ENCODE measurements around the gene MTRR.

Gene MTRR

DNA sequence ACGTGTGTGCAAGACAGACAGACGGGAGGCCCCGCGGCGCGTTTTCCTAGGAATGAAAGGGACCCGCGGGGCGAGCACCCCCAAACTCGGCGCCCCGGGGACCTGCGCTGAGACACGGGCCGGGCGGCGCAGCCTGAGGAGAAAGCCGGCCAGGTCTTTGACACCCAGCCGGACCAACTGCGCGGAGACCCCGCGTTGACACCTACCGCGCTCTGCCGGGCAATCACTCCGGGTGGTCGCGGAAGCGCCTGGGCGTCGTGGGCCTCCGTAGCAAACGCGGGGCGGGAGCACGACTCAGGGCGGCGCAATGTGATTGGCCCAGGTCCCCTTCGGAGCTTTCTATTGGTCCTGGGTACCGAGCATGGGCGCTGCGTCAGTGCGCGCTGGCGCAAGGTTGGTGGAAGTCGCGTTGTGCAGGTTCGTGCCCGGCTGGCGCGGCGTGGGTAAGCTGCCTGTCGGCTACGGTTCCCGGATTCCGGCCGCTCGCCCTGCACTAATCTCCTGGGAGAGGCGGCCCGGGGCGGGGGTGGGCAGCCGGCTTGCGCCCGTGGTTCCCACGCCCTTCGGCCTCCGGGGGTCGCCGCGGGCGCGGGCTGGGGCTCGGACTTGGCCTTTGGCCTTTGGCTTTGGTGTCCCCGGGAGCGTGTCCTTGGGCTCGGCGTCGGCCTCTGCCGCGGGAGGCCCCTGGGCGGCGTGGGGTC lies at the start of gene MTRR, which contains the start of gene FASTKD3:
TSS of gene MTRR (plus strand) at position 376 of the 701 bp plus-strand sequence. CDS start 1,647 bp downstream, outside the sequence.
TSS of gene FASTKD3 (minus strand) at position 259 of the 701 bp plus-strand sequence. CDS start 948 bp downstream, outside the sequence.
- DNase-seq: peak; percentile 93

DNA sequence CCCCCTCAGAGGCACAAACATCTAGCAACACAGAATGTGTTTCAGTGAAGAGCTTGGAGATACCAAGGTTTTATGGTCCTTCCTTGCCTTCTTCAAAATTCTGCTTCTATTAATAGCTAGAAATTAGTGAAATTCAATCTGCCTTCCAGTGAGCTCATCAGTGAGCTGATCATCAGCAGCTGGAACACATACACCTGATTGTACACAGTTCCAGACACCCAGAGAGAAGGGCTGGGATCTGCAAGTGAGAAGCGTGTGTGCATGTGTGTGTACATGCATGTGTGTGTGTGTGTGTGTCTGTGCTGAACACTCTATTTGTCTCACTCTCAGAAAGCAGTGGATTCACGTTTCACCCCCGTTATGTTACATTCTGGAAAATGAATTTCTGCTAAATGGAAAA lies 46.5 kb upstream of the MTRR start:
- no peak for DNase-seq

DNA sequence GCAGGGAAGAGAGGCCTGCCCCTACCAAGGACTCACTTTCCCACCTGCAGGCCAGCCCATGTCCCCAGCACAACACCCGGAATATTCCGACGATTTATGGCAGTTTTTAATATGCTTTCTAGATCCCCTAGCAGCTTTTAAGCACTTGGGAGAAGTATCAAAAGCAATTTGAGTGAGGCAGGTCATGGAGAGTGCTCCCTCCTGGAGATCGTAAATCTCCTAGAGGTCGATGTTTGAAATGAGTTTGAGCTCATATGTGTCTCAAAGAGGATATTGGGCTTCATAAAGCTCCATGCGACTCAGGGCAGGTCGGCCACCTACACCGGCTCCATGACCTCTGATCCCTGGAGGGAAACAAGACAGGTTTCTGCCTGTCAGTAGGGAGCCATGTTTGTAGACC lies 45.4 kb upstream of the MTRR start:
- DNase-seq: no peak

DNA sequence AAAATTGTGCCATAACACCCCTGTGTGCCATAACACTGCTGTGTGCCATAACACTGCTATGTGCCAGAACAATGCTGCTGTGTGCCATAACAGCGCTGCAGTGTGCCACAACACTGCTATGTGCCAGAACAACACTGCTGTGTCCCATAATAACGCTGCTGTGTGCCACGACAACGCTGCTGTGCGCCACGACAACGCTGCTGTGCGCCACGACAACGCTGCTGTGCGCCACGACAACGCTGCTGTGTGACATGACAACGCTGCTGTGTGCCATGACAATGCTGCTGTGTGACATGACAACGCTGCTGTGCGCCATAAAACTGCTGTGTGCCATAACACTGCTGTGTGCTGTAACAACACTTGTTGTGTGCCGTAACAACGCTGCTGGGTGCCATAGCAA lies 44.0 kb upstream of the MTRR start:
- DNase-seq: no peak

DNA sequence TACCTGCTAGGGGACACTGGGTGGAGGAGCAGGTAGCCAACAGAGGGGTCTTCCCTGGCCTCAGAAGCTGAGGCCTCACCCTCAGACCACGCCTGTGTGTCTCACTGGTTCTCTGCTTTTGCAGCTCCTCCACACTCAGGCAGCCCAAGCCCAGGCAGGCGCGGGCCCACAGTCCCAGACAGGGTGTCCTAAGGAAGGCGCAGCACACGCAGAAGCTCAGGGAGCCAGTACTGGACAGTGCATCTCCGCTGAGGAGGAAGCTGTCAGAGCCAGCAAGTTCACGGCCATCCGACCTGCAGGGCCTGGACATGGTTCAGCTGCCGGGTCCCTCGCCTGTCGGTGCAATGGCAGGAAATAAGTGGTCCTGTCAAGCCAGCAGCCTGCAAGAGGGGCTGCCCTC lies 43.3 kb upstream of the MTRR start:
- DNase-seq: no peak

DNA sequence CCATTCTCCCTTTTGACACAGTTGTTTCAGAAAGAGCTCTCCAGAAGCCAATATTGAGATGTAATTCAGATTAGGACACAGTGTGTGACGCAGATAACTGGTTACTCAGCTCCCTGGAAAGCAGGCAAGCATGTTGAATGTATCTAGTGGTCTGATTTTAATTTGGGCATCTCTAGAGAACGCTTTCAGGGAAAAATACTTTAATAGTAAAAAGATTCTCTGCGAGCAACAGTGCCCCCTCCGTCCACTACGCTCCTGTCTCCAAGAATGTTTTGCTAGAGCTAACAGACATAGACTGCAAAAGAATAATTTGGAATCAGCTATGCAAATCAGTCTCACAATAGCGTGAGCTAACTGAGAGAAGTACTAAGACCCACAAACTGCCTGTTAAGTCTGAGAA lies 41.3 kb upstream of the MTRR start:
- DNase-seq: no peak

DNA sequence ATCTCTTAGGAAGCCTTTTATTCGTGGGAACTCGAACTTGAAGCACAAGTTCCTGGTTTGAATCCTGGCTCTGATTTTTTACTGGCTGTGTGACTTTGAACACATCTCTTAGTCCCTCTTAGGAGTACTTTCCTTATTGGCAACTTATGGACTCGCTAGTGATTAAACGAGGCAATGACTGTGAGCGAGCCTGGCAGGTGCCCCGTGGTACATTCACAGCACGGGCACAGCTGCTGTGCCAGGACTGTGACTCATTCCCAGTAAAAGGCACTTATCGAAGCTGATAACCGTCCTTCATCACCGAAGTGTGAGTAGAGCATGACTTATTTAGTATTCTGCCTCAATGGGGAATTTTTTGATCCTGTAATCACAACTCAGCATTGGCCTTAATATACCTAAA lies 40.7 kb upstream of the MTRR start:
- DNase-seq: no peak

DNA sequence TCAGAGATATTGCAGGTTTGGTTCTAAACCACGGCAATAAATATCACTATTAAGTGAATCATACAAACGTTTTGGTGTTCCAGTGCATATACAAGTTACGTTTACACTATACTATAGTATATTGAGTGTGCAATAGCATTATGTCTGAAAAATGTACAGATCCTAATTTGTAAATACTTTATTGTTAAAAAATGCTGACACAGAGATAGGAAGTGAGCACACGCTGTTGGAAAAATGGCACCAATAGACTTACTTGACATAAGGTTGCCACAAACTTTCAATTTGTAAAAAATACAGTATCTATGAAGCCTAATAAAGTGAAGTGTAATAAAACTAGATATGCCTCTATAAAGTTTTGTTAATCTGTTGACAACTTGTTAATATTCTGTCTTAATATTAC lies 34.0 kb upstream of the MTRR start:
- no peak for DNase-seq

DNA sequence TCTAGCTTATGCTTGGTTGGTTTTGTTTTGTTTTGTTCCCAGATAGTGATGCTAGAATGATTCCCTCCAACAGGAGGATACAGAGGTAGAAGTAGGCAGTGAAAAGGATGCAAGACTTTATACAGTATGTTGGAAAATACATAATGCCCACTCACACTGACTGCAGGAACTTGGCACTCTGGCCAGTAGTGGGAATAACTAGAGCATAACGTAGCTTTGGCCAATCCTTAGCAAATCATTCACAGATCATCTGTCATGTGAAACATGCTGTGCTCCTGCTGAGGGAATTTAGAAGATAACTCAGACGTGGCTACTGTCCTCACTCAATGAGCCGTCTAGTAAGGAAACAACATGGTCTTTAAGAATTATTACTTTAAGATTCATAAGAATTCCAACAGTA lies 31.5 kb upstream of the MTRR start:
- DNase-seq: no peak

DNA sequence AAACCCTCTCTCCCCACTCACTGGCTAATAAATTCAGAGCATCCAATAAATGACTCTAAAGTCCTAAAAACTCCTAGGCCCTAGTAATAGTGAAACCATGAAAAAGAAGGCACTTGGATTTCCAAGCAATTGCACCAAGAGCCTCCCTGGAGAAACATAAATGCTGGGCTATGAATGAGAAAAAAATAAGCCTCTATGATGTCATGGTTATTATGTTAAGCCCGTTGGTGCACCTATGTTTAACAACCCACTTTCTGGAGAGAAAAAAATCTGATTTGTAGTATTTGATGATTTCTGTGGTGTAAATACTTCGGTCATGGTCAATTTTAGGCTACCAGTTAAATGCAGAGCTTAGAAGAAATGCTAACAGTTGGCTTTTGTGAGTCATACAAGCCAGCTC lies 26.4 kb upstream of the MTRR start:
- no peak for DNase-seq

DNA sequence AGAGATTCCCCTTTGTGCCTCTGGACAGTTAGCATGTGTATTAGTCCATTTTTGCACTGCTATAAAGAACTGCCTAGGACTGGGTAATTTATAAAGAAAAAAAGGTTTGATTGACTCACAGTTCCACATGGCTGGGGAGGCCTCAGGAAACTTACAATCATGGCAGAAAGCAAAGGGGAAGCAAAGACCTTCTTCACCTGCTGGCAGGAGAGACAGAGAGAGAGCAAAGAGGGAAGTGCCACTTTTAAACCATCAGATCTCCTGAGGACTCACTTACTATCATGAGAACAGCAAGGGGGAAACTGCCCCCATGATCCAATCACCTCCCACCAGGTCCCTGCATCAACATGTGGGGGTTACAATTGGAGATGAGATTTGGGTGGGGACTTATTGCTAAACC lies 24.0 kb upstream of the MTRR start:
- DNase-seq: no peak

DNA sequence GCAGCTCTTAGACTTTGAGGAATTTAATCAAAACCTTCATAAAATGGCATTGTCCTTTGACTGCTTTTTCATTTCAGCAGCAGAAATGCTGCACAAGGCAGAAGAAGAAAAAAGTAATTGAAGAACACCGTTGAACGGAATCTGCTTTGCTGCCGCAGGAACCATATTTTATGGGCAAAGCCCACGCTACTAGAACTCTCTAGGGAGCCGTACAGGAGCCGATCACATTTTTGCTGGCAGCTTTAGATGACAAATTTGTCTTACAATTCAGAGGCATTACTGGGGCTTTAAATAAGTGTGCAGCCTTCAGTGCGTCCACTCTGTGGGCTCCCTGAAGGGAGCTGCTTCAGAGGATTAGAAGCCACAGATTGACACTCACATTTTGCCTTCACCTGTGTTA lies 23.4 kb upstream of the MTRR start:
- DNase-seq: no peak

DNA sequence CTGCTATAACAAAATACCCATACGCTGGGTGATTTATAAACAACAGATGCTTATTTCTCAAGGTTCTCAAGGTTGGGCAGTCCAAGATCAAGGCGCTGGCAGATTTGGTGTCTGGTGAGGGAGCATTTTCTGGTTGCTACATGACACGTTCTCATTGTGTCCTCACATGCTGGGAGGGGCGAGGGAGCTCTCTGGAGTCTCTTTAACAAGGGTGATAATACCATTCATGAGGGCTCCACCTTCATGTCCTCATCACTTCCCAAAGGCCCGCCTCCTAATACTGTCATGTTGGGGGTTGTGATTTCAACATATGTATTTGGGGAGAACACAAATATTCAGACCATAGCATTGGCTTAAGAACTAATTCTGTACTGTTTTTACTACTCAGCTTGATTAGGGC lies 22.6 kb upstream of the MTRR start:
- DNase-seq: no peak

DNA sequence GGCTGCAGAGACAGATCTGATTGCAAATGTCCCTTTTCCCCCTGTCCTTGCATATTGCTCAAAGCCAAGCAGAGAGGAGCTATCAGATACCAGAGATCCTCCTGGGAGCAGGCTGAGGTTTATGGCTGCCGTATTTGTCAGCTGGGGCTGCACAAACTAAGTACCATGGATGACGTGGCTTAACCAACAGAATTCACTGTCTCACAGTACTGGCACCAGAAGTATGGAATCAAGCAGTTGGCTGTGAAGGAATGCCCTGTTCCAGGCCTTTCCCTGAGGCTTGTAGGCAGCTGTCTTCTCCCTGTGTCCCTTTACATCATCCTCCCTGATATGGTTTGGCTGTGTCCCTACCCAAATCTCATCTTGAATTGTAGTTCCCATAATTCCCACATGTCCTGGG lies 20.7 kb upstream of the MTRR start:
- DNase-seq: no peak

DNA sequence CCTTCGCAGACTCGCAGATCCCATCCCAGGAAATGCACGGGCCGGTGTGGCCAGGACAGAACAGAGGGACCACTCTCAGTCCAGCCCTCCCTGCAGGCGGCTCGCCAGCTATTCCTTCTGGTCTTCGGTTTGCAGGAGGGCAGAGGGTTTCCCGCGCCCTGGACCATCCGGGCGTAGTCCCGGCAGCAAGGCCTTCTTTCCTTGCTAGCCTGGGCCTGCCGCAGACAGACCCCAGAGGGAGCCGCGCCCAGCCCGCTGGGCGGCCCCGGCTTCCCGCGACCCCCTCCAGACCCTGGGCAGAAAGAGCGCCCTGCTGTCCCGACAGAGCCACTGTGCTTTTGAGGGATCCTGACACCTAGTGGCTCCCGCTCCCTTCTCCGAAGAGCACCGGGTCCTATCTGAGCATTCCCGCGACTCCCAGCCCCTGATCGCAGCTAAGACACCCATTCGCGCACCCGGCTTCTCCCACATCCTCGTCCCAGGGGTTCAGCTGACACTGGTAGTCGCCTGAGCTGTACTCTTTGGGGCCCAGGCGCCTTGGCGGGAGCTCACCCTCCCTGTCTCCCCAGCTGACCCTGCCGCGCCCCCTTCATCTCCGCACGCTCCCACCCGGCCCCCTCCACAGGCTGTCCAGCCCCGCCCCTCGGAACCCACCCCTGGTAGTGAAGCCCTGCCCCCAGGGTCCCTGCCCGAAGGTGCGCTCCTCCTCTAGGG lies 19.1 kb upstream of the MTRR start:
- DNase-seq: no peak

DNA sequence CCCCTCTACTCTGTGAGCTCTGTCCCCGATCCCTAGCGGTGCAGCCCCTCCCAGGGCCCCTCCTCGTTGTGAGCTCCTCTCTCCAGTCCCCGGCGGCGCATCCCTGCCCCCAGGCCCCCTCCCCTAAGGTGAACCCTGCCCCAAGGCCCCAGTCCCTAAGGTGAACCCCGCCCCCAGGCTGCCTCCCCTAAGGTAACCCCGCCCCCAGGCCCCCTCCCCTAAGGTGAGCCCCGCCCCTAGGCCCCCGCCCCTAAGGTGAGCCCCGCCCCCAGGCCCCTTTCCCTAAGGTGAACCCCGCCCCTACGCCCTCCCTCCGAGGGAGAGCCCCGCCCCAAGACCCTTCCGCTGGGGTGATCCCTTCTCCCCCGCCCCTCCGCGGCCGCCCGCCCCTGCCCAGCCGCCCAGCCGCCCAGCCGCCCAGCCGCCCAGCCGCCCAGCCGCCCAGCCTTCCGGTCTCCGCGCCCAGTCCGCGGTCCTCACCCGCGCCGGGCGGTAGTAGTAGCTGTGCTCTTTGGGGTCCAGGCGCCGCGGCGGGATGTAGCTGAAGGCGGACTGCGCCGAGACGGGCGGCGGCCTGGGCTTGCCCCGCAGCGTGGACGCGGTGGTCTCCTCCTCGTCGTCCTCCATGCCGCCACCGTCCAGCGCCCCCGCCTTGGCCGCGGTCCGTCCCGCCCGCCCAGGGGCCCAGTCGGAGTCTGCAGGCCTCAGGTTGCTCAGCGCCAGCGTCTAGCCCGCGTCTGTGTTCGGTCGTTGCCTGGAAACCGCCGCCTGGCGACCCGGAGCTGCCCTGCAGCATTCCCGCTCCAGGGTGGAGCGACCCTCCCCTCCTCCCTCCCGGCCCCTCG lies 18.3 kb upstream of the MTRR start, which contains the start of gene CFAP90:
TSS of gene CFAP90 (minus strand) at position 739 of the 845 bp plus-strand sequence. CDS start at position 627, 112 bp downstream.
- DNase-seq: no peak

DNA sequence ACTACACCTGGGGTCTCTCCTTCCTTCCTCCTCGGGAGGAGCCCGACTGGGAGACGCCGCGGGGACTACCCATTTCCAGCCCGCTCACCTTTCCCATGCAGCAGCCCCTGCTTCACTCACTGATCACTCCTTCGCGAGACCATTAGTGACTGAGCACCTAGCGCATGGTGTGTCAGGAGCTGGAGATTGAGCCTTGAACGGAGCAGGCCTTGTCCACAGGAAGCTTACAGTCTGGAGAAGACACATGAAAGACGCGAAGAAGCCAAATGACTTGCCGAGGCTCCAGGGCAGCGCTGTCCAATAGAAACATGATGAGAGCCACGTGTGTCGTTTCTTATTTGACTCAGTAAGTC lies 17.7 kb upstream of the MTRR start:
- no peak for DNase-seq

DNA sequence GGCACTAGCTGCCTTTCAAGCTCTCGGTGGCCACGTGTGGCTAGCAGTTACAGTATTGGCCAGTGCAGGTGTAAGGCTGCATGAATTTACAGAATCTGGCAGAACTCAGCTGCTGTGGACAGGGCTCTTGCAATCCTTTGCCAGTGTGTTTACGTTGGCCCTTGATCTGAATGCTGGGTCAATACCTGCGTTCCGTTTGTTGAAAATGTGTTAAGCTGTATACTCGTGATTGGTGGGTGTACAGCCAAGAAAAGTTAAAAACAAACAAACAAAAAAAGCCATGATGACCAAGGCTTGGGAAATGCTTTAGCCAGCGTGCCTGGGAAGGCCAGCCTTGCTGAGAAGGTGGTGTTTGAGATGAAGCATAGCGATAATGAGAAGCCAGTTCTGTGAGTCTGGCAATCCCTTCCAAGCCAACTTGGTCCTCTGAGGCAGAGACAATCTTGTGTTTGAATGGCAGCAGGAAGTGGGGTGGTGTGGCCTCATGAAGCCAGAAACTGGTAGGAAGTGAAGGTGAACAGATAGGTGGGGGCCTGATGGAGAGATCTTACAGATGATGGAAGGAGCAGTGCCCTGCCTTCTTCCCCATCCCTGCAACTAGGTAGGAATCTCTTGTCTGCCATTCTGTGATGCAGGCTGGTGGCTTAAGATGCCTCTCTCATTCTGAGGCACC lies 17.2 kb upstream of the MTRR start:
- DNase-seq: no peak

DNA sequence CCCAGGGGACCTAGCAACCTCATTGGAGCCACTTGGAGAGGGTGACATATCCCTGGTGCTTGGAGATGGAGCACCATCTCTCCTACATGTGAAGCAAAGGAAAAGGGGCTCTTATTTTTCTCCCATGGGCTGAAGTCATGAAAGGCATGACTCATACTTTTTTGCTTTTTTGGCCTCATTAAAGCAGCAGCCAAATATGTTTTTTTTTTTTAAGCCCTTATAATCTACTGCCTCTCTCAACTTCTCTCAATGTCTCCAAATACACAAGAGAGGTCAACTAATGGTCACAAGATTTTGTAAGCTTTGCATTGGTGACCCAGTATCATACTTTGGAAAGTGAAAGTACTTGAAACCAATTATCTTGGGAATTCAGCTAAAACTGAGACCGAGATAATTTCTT lies 16.4 kb upstream of the MTRR start:
- no peak for DNase-seq

DNA sequence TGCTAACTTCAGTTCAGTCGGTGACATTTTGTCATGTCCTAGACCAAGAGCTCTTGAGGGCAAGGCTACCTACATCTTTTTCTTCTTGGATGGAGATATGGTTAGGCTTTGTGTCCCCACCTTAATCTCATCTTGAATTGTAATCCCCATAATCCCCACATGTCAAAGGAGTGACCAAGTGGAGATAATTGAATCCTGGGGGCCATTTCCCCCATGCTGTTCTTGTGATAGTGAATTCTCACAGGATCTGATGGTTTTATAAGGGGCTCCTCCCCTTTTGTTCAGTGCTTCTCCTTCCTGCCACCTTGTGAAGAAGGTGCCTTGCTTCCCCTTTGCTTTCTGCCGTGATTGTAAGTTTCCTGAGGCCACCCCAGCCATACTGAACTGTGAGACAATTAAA lies 16.0 kb upstream of the MTRR start:
- DNase-seq: no peak

DNA sequence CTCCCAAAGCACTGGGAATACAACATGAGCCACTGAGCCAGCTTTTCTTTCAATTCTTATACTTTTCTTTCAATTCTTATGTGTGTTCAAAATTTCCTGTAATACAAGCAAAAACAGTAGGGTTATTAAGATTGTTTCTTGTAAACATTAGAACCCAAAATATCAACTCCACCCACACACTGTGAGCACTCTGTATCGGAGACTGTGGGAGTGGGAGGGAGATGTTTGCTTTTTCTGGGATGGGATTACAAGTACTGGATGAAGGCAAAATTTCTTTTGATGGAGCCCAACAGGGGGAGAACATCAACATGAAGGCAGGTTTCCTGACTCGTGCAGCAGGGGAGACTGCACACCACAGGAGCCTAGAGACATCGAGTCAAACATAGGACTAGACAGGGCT lies 13.3 kb upstream of the MTRR start:
- no peak for DNase-seq

DNA sequence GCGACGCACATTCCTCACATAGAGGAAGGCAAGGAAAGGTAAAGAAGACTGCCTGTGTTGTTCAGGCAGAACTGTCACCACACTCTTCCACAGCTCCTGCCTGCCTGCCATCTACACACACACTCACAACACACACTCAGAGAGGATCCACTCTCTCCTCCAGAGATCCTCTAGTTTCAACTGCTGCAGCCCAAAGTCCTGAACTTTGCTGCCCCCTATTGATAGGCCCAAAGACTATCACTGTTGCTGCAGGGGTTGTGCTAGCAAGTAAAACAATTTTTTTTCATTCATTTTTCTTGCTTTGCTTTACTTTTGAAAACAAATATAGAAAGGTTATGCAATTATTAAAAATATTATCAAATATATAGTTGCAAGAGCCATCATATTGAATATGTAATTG lies 12.1 kb upstream of the MTRR start:
- no peak for DNase-seq

DNA sequence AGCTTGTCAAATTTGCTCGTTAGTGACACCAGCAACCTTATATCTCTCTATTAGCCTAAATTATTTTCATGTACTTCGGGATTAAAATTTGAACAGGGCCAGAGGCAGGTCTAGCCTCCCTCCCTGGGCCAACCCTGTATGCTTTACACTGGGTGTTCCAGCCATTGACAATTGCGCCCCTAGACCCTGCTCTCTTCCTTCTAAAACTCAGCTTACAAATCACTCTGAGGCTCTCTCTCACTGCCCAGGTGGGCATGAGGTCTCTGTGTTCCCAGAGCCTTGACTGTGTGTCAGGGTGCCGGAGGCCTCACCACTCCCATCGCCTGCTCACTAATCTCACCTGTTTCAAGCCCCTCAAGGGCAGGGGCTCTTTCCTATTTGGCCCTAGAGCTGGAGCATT lies 11.6 kb upstream of the MTRR start:
- no peak for DNase-seq

All from activated CD8-positive, alpha-beta memory T cell treated with anti-CD3 and anti-CD28 coated beads for 24 hours (primary cell).